GM12864 (cell line): ENCODE data around the gene PITRM1.
"Not testable (repeated sequence)": the region's sequence is repeated elsewhere in the genome, so short reads cannot be mapped to it uniquely, and the experiment has no call there.

ENCODE experiments used
- DNase-seq: peaks from one replicate; pipeline ENCODE4 v3.0.0-alpha.2; 2011; ENCODE audit warnings: low read depth
- H3K4me3 ChIP-seq: 2 replicates; pipeline ENCODE4 v1.5.1; 2011; ENCODE audit warnings: mild to moderate bottlenecking, low read depth, low read length, control low read depth
- CTCF ChIP-seq: IDR thresholded peaks from 2 replicates; pipeline ENCODE4 v1.5.1; 2011; ENCODE audit warnings: low read depth, mild to moderate bottlenecking, moderate library complexity, low read length, control low read depth, inconsistent platforms; ENCODE audit errors: missing control alignments

The PITRM1 gene

GRCh38 chr10:3178042-3178441, 5.5 kb upstream of the PITRM1 start:
- no peak for DNase-seq
- no peak for TF ChIP-seq CTCF
- no peak overlapping the region for H3K4me3 ChIP-seq

GRCh38 chr10:3173171-3173878, 743 bp upstream of the PITRM1 start:
- TF ChIP-seq CTCF = no peak
- peak overlapping the region; percentile 53 for H3K4me3 ChIP-seq
- peak; percentile 70 for DNase-seq

- H3K4me3 ChIP-seq = peak overlapping the region; percentile 79
- no peak for DNase-seq
- TF ChIP-seq CTCF = no peak
Measured at GRCh38 chr10:3172081-3172445, 519 bp downstream of the PITRM1 start.

GRCh38 chr10:3171488-3171887, 1.1 kb downstream of the PITRM1 start:
- H3K4me3 ChIP-seq = peak overlapping the region; percentile 79; the same call in 1 of the 2 replicates
- DNase-seq = not testable (repeated sequence)

GRCh38 chr10:3169673-3170072, 2.9 kb downstream of the PITRM1 start:
- H3K4me3 ChIP-seq = no peak overlapping the region
- DNase-seq = no peak
- no peak for TF ChIP-seq CTCF

GRCh38 chr10:3169271-3169670, 3.3 kb downstream of the PITRM1 start:
- TF ChIP-seq CTCF = no peak
- no peak overlapping the region for H3K4me3 ChIP-seq
- peak; percentile 27 for DNase-seq

- no peak for DNase-seq
- no peak overlapping the region for H3K4me3 ChIP-seq
- TF ChIP-seq CTCF = no peak
Measured at GRCh38 chr10:3167611-3168330, 4.8 kb downstream of the PITRM1 start.
